ENCODE measurements around the gene KANSL1. TPM values are rescaled to one million over a fixed set of nuclear protein-coding genes. Genes with fewer than 3 reads are reported as not detected.

Gene KANSL1
- polyA plus RNA-seq, 1 donor from 2014 or later, result 65.0 TPM

GRCh38 chr17:46163316-46163715 lies 29.9 kb downstream of the KANSL1 start:
- Histone ChIP-seq H3K79me2 (replicated peaks; ENCODE audit: insufficient read depth, low read length) (peaks cover 98% of the 10 kb centered on the region), H3F3A (ENCODE audit: insufficient read depth, low read length, poor library complexity, severe bottlenecking) (no peaks in the 10 kb centered on the region), H3K4me3 (ENCODE audit: low read length) (no peak overlapping the region), H2AFZ (ENCODE audit: low read depth, low read length) (no peak overlapping the region), H3K9me2 (ENCODE audit: insufficient read depth, low read length) (no peaks in the 10 kb centered on the region), H3K27ac (ENCODE audit: low read length) (no peak overlapping the region), H3K9ac (ENCODE audit: low read length) (no peak overlapping the region), H4K20me1 (ENCODE audit: insufficient read depth) (peaks cover 80% of the 10 kb centered on the region), H3K36me3 (ENCODE audit: insufficient read depth, low read length) (no peaks in the 10 kb centered on the region), H3K9me3 (ENCODE audit: low read length) (no peaks in the 10 kb centered on the region), H3K4me2 (ENCODE audit: low read length) (no peak overlapping the region), H3K27me3 (ENCODE audit: insufficient read depth, low read depth, low read length) (no peaks in the 10 kb centered on the region)
- TF ChIP-seq, protein P1, sequence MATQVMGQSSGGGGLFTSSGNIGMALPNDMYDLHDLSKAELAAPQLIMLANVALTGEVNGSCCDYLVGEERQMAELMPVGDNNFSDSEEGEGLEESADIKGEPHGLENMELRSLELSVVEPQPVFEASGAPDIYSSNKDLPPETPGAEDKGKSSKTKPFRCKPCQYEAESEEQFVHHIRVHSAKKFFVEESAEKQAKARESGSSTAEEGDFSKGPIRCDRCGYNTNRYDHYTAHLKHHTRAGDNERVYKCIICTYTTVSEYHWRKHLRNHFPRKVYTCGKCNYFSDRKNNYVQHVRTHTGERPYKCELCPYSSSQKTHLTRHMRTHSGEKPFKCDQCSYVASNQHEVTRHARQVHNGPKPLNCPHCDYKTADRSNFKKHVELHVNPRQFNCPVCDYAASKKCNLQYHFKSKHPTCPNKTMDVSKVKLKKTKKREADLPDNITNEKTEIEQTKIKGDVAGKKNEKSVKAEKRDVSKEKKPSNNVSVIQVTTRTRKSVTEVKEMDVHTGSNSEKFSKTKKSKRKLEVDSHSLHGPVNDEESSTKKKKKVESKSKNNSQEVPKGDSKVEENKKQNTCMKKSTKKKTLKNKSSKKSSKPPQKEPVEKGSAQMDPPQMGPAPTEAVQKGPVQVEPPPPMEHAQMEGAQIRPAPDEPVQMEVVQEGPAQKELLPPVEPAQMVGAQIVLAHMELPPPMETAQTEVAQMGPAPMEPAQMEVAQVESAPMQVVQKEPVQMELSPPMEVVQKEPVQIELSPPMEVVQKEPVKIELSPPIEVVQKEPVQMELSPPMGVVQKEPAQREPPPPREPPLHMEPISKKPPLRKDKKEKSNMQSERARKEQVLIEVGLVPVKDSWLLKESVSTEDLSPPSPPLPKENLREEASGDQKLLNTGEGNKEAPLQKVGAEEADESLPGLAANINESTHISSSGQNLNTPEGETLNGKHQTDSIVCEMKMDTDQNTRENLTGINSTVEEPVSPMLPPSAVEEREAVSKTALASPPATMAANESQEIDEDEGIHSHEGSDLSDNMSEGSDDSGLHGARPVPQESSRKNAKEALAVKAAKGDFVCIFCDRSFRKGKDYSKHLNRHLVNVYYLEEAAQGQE (IDR thresholded peaks at IDR 0.05; ENCODE audit: borderline replicate concordance), result no peak
- TF ChIP-seq MXI1 (conservative IDR thresholded peaks at IDR 0.05; ENCODE audit: poor library complexity, severe bottlenecking), result no peak
- TF ChIP-seq EP300 (conservative IDR thresholded peaks at IDR 0.05; ENCODE audit: poor library complexity, severe bottlenecking), result no peak
- TF ChIP-seq, protein P2, sequence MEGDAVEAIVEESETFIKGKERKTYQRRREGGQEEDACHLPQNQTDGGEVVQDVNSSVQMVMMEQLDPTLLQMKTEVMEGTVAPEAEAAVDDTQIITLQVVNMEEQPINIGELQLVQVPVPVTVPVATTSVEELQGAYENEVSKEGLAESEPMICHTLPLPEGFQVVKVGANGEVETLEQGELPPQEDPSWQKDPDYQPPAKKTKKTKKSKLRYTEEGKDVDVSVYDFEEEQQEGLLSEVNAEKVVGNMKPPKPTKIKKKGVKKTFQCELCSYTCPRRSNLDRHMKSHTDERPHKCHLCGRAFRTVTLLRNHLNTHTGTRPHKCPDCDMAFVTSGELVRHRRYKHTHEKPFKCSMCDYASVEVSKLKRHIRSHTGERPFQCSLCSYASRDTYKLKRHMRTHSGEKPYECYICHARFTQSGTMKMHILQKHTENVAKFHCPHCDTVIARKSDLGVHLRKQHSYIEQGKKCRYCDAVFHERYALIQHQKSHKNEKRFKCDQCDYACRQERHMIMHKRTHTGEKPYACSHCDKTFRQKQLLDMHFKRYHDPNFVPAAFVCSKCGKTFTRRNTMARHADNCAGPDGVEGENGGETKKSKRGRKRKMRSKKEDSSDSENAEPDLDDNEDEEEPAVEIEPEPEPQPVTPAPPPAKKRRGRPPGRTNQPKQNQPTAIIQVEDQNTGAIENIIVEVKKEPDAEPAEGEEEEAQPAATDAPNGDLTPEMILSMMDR (IDR thresholded peaks at IDR 0.05; ENCODE audit: poor library complexity, severe bottlenecking), result no peak
- no peak for TF ChIP-seq TAF1 (IDR thresholded peaks at IDR 0.05; ENCODE audit: low read depth)
- no peak for TF ChIP-seq RAD21 (conservative IDR thresholded peaks at IDR 0.05)
- no peak for TF ChIP-seq POLR2AphosphoS5 (IDR thresholded peaks at IDR 0.05)
- no peak for TF ChIP-seq SMC3 (conservative IDR thresholded peaks at IDR 0.05; ENCODE audit: poor library complexity)
- no peak for TF ChIP-seq EZH2 (IDR thresholded peaks at IDR 0.05; ENCODE audit: borderline replicate concordance, insufficient read depth, low read length, poor library complexity, severe bottlenecking)

- no peak for TF ChIP-seq SMC3 (conservative IDR thresholded peaks at IDR 0.05; ENCODE audit: poor library complexity)
- TF ChIP-seq, protein P2 (IDR thresholded peaks at IDR 0.05; ENCODE audit: poor library complexity, severe bottlenecking), result no peak
- TF ChIP-seq TAF1 (IDR thresholded peaks at IDR 0.05; ENCODE audit: low read depth), result no peak
- no peak for TF ChIP-seq EZH2 (IDR thresholded peaks at IDR 0.05; ENCODE audit: borderline replicate concordance, insufficient read depth, low read length, poor library complexity, severe bottlenecking)
- no peak for TF ChIP-seq RAD21 (conservative IDR thresholded peaks at IDR 0.05)
- TF ChIP-seq, protein P1 (IDR thresholded peaks at IDR 0.05; ENCODE audit: borderline replicate concordance), result no peak
- TF ChIP-seq MXI1 (conservative IDR thresholded peaks at IDR 0.05; ENCODE audit: poor library complexity, severe bottlenecking), result no peak
- no peak for TF ChIP-seq POLR2AphosphoS5 (IDR thresholded peaks at IDR 0.05)
- no peak for TF ChIP-seq EP300 (conservative IDR thresholded peaks at IDR 0.05; ENCODE audit: poor library complexity, severe bottlenecking)
- no peaks in the 10 kb centered on the region for H3K27me3 ChIP-seq (ENCODE audit: insufficient read depth, low read depth, low read length)
- H3K9me3 ChIP-seq (ENCODE audit: low read length), result no peaks in the 10 kb centered on the region
- peaks cover 80% of the 10 kb centered on the region for H4K20me1 ChIP-seq (ENCODE audit: insufficient read depth)
- H3K9me2 ChIP-seq (ENCODE audit: insufficient read depth, low read length), result no peaks in the 10 kb centered on the region
- no peak overlapping the region for H3K27ac ChIP-seq (ENCODE audit: low read length)
- H3F3A ChIP-seq (ENCODE audit: insufficient read depth, low read length, poor library complexity, severe bottlenecking), result no peaks in the 10 kb centered on the region
- H3K79me2 ChIP-seq (replicated peaks; ENCODE audit: insufficient read depth, low read length), result peaks cover 98% of the 10 kb centered on the region
- H3K9ac ChIP-seq (ENCODE audit: low read length), result no peak overlapping the region
- no peak overlapping the region for H3K4me2 ChIP-seq (ENCODE audit: low read length)
- no peak overlapping the region for H2AFZ ChIP-seq (ENCODE audit: low read depth, low read length)
- no peak overlapping the region for H3K4me3 ChIP-seq (ENCODE audit: low read length)
- no peaks in the 10 kb centered on the region for H3K36me3 ChIP-seq (ENCODE audit: insufficient read depth, low read length)
These were observed 30.4 kb downstream of the KANSL1 start for GRCh38 chr17:46162866-46163265.
